Measurements from ENCODE around the gene ZNF514.

The ZNF514 gene

DNA sequence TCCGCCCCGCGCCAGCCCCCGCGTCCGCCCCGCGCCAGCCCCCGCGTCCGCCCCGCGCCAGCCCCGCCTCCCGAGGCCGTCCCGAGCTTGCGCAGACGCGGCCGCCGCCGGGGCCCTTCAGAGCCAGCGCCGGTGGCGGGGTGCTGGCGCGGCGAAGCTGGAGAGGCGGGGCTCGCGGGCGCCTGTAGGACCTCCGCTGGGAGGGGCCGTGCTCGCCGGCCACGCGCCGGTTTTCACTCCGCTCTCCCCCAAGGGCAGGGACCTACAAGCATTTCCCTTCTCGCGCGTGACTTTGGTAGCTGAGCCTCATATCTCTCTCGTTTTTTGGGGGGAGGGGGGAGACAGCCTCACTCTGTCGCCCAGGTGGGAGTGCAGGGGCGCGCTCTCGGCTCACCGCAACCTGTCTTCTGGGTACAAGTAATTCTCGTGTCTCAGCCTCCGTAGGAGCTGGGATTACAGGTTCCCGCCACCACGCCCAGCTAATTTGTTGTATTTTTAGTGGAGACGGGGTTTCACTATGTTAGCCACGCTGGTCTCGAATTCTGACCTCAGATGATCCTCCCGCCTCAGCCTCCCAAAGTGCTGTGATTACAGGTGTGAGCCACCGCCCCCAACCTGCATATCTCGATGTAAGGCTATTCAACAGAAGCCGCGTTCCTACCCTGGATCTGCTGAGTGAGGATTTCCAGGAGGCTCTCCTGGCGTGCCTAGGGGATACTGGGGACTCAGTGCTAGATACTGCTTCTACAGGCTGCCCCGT is at the start of gene ZNF514:
Gene ZNF514 (minus strand): TSS at position 159 of the 760 bp plus-strand sequence. CDS start 6,595 bp downstream, outside the sequence.
- peak within 1 kb of the TSS; percentile 37; the same call in 1 of the 2 replicates for H3K27ac ChIP-seq

DNA sequence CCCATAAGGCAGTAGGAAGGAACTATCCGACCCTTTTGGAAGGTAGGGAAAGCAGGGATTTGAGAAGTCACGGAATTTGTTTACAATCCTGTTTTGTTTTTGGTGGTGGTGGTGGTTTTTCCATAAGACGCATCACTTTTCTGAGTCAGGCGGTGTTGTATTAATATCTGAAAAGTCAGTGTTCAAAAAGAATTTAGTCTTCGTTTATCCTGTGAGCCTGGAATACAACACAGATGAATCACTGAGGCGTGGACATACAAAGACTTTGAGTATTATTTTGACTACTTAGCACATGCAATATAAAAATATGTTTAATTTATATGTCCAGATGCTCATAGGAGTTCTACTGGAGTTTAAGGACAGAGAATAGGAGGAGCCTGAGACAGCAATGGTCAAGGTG is 48.5 kb upstream of the ZNF514 start:
- H3K27ac ChIP-seq: no peak overlapping the region; the same call in 1 of the 2 replicates
- TF ChIP-seq, protein P1, sequence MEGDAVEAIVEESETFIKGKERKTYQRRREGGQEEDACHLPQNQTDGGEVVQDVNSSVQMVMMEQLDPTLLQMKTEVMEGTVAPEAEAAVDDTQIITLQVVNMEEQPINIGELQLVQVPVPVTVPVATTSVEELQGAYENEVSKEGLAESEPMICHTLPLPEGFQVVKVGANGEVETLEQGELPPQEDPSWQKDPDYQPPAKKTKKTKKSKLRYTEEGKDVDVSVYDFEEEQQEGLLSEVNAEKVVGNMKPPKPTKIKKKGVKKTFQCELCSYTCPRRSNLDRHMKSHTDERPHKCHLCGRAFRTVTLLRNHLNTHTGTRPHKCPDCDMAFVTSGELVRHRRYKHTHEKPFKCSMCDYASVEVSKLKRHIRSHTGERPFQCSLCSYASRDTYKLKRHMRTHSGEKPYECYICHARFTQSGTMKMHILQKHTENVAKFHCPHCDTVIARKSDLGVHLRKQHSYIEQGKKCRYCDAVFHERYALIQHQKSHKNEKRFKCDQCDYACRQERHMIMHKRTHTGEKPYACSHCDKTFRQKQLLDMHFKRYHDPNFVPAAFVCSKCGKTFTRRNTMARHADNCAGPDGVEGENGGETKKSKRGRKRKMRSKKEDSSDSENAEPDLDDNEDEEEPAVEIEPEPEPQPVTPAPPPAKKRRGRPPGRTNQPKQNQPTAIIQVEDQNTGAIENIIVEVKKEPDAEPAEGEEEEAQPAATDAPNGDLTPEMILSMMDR (IDR thresholded peaks at IDR 0.05): no peak
- no peak for TF ChIP-seq ZFX (IDR thresholded peaks at IDR 0.05; ENCODE audit: borderline replicate concordance)

More for the DNA sequence above, at the start of gene ZNF514:
- no peak for TF ChIP-seq ZFX (IDR thresholded peaks at IDR 0.05; ENCODE audit: borderline replicate concordance)
- TF ChIP-seq, protein P1 (IDR thresholded peaks at IDR 0.05): no peak

GRCh38 chr2:95207111-95207961 is 47.7 kb upstream of the ZNF514 start, which contains the start of gene ZNF892:
Gene ZNF892 (plus strand): TSS chr2:95207521. CDS start chr2:95207816, 295 bp downstream.
- H3K27ac ChIP-seq: peak within 1 kb of the TSS; percentile 79
- TF ChIP-seq, protein P1 (IDR thresholded peaks at IDR 0.05): peak; percentile 79
- no peak for TF ChIP-seq ZFX (IDR thresholded peaks at IDR 0.05; ENCODE audit: borderline replicate concordance)

DNA sequence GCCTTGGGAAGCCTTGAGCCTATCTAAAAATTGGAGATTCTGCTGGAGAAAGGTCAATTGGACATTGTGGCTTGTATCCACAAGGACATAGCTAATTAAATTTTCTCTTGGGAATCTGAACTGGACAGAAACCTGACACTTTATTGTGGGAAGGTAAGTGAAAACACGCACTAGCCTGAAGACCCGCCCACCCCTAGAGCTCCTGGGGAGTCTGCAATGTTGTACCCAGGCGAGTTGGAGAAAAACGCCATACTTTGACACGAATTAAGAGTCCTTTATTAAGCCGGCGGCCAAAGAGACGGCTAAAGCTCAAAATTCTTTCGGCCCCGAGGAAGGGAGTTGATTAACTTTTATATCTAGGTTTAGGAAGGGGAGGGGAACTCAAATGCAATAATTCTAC is 46.4 kb upstream of the ZNF514 start:
- TF ChIP-seq, protein P1 (IDR thresholded peaks at IDR 0.05): no peak
- TF ChIP-seq ZFX (IDR thresholded peaks at IDR 0.05; ENCODE audit: borderline replicate concordance): no peak
- H3K27ac ChIP-seq: no peak overlapping the region

- no peak for TF ChIP-seq ZFX (IDR thresholded peaks at IDR 0.05; ENCODE audit: borderline replicate concordance)
- TF ChIP-seq, protein P1 (IDR thresholded peaks at IDR 0.05): no peak
- H3K27ac ChIP-seq: no peak overlapping the region
Observed at GRCh38 chr2:95204396-95204795, 44.7 kb upstream of the ZNF514 start.

GRCh38 chr2:95203911-95204310 is 44.3 kb upstream of the ZNF514 start:
- no peak overlapping the region for H3K27ac ChIP-seq
- TF ChIP-seq, protein P1 (IDR thresholded peaks at IDR 0.05): no peak
- TF ChIP-seq ZFX (IDR thresholded peaks at IDR 0.05; ENCODE audit: borderline replicate concordance): no peak

Data from 22Rv1 (cell line).